ENCODE results near the gene RFX2.

The RFX2 gene

GRCh38 chr19:6059396-6059947 lies 50.8 kb downstream of the RFX2 start:
- DNase-seq = no peak

- no peak for DNase-seq
Observed at GRCh38 chr19:6058518-6059201, 51.6 kb downstream of the RFX2 start.

GRCh38 chr19:6057651-6058517 lies 52.4 kb downstream of the RFX2 start:
- DNase-seq = no peak

GRCh38 chr19:6056801-6057650 lies 53.3 kb downstream of the RFX2 start:
- peak; percentile 81 for DNase-seq

- no peak for DNase-seq
Observed at GRCh38 chr19:6056282-6056741, 54.0 kb downstream of the RFX2 start.

- DNase-seq = no peak
Observed at GRCh38 chr19:6055013-6055795, 55.1 kb downstream of the RFX2 start.

GRCh38 chr19:6048793-6049405 lies 61.4 kb downstream of the RFX2 start:
- DNase-seq = peak; percentile 81

GRCh38 chr19:6048348-6048747 lies 62.0 kb downstream of the RFX2 start:
- no peak for DNase-seq

GRCh38 chr19:6047741-6048251 lies 62.5 kb downstream of the RFX2 start:
- DNase-seq = peak; percentile 77

GRCh38 chr19:6047256-6047655 lies 63.0 kb downstream of the RFX2 start:
- no peak for DNase-seq

GRCh38 chr19:6045108-6045507 lies 65.2 kb downstream of the RFX2 start:
- no peak for DNase-seq

GRCh38 chr19:6044056-6044805 lies 66.1 kb downstream of the RFX2 start:
- DNase-seq = peak; percentile 32

GRCh38 chr19:6042776-6043726 lies 67.2 kb downstream of the RFX2 start:
- DNase-seq = peak; percentile 55

- no peak for DNase-seq
Observed at GRCh38 chr19:6041991-6042481, 68.3 kb downstream of the RFX2 start.

- no peak for DNase-seq
Observed at GRCh38 chr19:6041071-6041470, 69.2 kb downstream of the RFX2 start.

- no peak for DNase-seq
Observed at GRCh38 chr19:6039566-6040225, 70.6 kb downstream of the RFX2 start.

GRCh38 chr19:6038634-6039405 lies 71.5 kb downstream of the RFX2 start:
- DNase-seq = no peak

- DNase-seq = no peak
Observed at GRCh38 chr19:6035026-6035425, 75.3 kb downstream of the RFX2 start.

Measured in islet precursor cell (in vitro differentiated cells).